GM18868 (cell line): Measurements from ENCODE around the gene KLF3.

Experiments
- ATAC-seq: cut with Tn5 transposase; IDR thresholded peaks from one replicate; pipeline ENCODE4 v1.9.1; 2021; ENCODE audit warnings: mild to moderate bottlenecking, moderate library complexity; ENCODE audit not compliant: unreplicated experiment

Gene KLF3

DNA sequence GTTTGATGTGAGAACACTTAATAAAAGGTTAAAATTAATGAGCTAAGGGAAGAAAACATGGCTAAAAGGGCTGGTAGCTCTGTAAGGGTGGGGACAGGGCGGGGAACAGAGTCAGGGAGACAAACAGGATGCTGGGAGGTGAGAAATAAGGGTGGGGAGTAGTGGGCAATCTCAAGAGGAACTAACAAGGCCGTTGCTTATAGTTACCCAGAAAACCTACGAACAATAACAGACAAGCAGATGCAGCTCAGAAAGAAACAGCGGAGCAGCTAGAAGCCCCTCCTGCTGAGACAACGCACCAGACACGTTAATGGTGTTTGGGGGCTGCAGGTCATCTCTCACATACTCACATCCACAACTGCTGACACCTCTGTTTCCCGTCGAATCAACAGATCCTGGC lies 9.7 kb upstream of the KLF3 start:
- no peak for ATAC-seq

DNA sequence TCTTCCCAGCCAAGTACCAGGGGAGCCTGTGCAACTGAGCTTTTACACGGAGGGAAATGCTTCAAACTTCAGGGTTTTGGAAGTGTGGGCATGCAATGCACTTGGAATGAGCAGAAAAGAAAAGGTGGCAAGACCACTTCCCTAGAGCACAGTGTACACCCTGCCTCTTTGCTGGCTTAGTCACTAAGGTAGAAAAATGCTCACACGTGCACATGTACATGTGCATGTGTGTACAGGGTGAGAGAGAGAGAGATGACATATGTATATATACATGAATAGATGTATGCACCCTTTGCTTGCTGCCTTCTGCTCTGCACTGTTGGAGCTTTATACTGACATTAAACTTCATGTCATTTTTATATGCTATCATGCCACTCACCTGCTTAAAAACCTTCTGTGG lies 7.9 kb upstream of the KLF3 start:
- no peak for ATAC-seq

DNA sequence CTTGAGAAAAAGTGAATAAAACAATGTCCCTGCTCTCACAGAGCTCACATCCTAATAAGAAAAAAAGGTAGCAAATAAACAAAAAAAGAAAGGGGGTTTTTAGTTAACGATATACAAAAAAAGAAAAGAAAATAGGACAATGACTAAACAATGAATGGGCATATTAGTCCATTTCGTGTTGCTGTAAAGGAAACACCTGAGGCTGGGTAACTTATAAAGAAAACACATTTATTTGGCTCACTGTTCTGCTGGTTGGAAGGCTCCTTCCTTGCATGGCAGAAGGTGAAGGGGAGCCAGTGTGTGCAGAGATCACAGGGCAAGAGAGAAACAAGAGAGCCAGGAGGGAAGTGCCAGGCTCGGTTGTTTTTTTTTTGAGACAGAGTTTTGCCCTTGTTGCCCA lies 4.7 kb upstream of the KLF3 start:
- ATAC-seq = no peak

DNA sequence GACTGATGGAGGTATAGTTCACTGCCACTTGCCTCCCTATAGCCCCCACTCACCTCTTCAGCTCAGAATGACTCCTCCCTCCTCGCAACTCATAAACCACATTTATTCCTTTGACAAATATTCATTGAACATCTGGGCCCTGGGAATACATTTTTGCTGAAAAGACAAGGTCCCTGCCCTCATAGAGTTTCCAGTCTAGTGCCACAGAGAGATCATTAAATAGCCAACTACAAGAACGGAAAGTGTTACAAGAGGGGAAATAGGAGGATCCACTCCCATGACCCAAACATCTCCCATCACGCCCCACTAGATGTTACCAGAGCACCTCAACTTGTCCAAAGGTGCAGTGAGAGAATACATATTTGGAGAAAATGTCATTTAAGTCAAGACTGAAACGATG lies 3.2 kb upstream of the KLF3 start:
- ATAC-seq = no peak

DNA sequence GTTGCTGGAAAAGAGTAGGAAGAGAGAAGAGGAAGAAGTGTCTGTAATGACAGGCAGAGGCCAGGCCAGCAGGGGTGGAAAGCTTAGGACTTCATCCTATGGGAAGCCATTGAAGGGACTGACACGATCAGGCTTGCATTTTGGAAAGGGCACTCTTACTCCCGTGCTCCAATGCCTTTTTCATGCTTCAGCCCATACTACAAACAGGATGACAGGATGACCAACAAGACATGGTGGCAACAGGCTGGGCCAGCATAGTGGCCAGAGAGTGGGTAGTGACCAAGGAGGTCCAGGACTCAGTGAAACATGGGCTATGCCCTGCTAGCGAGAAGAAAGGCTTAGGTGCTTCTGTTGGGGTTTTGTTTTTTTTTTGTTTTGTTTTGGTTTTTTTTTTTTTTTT lies 2.6 kb upstream of the KLF3 start:
- no peak for ATAC-seq

DNA sequence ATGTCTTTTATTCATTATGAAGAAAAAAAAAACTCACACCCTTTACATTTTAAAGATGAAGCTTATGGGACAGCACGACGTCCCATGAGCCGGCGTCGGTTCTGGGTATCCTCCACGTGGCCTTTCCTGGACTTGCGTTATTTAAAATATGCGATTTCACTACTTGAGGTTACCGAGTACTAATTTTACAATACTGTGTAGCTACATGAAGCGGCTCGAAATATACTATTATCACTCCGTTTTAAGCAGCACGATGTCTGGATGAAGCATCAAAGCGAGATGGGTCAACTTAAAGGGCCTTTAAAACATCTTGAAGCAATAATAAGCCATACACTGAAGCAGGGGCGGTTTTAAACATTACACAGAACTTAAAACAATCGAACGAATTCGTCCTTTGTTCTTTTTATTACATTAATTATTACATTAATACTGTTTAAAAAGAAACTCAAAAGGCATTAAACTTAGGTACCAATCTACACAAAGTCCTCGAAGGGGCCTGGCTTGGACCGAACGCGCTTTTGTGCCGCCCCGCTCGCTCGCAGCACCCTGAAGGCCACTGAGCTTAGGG lies 1.4 kb upstream of the KLF3 start:
- no peak for ATAC-seq

DNA sequence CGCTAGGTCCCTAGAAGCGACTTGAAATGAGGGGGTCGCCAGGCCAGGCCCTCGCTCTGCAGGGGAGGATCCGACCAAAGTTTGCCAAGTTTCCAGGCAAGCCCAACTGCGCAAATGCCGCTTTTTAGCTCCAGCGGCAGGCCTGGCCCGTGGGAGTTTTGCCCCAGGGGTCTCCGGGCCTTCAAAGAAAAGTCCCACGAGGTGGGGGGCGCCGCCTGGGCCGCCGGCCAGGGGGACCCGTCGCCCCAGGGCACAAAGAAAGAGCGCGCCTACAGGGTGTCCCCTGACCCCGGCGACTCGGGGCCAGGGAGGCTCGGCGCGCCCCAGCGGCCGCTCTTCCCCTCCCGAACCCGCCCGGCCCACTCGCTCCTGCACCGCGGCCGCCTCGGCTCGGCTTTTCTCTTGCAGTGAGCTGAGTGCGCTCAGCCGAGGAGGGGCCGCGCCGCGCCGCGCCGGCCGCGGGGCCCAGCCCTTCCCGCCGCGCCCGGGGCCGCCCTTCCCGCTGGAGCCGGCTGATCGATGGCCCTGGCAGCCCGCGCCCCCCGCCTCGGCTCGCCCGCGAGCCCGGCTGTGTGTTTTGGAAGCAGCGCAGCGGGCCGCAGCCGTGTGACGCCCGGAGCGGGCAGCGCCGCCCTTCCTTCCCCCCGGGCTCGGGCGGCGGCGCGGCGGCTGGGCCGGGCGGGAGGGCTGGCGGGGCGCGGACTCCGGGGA lies 754 bp upstream of the KLF3 start:
- ATAC-seq = peak; percentile 47

DNA sequence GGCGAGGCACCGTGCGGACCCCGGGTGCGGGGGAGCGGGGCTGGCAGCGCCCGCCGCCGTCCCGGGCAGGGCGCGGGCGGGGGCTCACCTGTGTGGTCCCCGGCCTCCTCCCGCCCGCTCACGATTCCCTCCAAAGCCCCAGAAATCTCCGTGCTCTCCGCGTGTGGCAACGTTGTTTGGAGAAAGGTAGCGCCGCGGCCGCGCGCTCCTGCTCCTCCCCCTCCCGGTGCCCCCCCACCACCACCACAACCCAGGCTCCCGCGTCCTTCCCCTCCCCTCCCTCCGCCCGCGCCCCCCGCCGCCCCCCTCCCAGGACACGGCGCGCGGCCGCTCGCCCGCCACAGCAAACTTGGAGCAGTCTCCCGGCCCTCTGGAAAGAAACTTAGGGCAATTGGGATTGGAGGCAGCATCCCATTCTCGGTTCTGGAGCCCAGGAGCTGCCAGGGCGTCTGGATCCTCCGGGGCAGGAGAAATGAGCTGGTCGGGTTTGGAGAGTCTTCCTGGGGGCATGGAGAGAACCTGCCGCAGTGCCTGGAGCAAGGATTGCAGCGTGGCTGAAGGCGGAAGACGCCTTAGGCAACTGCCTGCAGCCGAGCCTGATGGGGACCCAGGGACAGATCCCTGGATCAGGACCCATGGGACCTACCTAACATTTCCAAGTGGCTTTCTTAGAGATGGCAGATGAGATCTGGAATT lies 855 bp downstream of the KLF3 start:
- ATAC-seq = no peak

DNA sequence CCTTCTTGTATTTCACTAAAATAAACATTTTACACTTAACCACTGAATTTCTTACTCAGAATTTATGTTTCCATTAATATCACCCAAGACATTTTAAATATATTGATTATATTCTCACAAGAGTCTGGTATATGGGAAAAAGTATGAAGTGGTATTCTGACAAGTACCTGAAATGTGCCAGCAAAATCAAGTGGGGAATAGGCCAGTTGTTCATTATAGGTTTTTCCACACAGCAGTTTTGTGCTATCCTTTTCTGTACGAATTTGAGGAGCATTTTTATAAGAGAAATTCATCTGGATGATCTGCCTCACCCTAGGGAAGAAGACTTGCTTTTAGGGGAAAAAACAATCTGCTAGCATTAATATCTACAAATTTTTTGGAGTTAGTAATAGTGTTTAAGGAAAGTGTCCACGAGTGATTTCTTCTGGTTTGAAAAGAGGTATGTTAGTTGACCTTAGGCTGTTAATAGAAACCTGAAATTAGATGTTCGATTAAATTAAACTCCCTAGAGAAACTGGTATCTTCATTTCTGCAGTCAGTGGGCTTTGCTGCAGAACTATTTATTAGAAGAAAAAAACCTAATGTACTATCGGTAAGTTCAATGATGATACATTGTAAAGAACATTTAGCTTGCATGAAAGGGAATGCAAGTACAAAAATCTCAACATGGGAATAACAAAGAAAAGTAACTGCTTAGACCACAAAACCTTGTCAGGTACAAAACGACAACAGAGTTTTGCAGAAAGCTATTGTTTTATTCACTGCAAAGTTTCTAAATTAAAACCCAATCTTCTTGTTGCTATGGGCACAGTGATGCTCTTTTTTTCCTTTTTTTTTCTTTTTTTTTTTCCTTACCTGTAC lies 1.8 kb downstream of the KLF3 start:
- ATAC-seq = no peak

DNA sequence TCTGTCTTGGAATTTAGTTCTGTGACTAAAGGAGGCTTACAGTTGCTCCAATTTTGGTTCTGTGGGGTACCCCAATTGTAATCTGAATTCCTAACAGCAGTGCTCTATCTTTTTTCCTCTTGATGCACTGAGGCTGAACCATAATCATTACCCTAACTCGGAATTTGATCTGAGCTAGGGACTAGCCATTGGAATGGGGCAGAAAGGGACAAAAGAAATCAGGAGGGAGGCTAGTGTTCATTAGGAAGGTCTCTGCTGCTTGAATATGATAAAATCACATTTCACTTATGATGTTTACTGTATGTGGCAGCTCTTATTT lies 2.7 kb downstream of the KLF3 start:
- ATAC-seq = no peak

DNA sequence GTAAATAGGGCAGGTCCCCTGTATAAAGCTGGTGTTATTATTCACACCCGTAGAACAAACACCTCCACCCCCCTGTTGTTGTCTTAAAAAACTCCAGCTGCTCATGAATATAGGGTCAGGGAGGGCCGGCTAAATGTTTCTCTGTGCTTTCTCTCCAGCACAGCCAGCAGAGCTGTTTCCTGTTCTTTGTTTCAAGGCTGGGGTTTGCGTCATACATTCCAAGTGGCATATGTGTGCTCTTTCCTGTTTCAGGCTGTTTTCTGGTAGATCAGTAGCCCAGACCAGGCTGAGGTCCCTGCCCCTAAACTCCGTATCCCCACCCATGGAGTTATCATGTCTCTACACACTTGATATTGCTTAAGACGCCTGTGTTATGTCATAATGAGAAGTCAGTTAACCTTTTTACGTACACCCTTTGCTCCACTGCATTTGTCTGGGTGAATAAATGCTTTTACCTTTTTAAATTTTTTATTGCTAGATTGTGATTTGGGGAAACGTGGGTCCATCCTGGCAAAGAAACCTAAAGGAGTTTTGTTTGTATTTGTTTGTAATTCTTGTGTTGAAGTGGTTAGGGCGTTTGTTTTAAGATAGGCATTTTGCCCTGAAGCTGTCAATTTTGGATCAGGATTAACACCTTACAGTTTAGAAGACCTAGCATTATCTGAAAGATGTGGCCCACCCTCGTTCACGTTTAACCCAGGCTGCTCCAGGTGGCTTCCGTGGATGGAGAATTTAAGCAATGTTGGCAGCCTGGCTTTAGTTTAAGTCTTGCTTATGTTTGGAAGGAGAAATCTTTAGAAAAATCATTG lies 3.3 kb downstream of the KLF3 start:
- no peak for ATAC-seq

DNA sequence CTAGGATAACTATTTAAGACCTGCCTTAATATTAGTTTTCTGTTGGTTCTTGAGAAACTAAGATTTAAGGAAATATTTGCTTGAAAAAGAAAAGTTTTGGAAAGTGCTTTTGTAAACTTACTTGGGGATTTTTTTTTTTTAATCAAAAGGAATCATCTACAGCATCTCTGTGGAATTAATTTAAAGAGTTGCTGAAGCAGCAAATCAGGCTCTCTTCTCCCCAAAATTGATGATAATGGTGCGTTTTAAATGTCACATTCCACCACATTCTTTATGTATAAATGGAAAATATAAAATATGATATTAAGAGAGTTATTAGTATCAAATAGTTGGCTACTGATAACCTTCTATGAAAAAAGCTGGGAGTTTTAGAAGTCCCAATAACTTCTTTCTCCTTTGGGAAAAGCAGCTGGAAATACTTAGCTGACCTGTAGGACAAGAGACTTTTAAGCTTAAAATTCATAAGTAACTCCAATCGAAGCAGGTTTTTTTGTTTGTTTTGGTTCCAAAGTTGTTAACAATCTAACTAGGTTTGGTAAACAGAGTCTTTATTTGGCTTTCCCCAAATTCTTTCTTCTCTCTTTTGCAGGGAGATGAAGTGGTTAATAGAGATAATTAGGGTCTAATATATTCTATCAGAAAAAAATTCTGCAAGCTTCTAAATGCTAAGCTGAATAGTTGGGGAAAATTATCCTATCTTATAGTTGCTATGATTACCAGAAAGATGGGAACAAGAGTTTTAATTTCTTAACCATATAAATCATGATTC lies 4.4 kb downstream of the KLF3 start:
- no peak for ATAC-seq

DNA sequence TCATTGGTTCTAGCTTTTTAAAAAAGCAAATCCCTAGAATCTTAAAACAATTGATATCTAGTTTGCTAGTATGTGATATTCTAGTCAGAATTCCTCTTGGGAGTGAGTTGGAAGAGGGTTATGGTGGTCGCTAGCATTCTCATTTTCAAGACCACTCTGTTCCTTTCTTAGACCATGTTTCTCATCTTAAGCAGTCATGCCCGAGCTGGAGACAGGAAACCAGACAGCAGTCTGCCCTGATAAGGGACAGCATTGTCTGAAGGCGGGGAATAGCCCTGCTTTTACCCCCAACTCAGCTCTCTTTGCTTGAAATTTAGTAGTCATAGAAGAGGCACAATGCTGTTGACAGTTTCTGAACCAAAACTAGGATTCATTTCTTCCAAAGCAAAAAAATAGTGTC lies 5.2 kb downstream of the KLF3 start:
- ATAC-seq = no peak

DNA sequence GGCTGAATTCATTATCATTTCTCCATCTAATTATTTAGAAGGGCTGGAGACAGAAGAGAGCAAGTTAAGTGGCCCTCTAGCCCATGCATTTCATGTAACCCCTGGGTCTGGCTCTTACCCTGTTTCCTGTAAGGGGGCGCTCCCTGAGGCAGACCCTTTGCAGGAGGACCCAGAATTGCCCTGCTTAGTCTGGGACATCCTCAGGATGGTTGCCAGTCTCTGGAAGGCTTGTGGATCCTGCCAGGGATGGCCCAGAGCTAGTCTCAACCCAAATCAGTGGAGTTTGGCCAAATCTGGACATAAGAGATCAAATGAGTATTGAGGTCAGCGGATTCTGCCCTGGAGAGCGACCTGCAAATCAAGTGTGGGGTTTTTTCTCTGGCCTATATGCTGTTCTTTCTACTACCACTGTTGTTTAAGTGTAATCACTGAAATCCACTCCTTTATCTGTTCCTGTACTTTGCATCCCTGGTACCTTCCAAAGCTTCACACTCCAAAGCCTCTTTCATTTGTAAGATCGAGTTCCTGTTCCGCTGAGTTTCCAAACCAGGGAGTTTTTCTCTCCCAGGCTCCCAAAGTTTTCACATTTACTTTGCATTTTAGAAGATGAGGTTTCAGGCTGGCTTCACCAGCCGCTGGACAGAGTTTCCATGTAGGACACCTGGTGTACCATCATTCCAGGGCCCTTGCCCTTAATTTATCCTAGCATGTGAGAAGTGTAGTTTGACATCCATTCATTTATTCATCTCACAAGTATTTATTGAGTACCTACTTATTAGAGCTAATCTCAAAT lies 6.3 kb downstream of the KLF3 start:
- ATAC-seq = no peak

DNA sequence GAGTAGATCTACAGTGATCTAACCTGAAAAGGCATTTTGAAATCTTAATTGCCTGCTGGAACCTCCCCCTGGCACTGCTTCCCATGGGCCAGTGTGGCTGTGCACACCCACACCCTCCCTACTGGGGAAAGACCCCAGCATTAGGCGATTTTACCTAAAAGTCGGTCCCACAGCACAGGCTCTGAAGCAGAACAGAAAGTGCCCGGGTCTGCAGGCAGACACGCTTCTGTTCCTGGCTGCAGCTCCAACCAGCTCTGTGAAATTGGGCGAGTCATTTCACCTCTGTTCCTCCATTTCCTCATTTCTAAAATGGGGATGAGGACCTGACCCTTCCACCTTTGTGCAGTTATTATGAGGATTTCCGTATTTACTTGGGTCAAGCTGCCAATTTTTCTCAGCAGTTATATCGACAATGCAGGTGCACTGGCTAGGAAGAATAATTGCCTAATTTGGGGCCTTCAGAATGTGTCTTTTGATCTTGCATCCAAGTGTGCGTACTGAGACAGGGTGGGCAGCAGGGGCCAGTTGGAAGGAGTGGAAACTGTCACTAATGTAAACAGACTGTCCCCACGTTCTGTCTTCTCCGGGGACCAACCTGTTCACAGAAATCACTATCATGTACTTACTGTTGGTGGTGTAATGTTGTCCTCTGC lies 7.1 kb downstream of the KLF3 start:
- ATAC-seq = peak; percentile 60

DNA sequence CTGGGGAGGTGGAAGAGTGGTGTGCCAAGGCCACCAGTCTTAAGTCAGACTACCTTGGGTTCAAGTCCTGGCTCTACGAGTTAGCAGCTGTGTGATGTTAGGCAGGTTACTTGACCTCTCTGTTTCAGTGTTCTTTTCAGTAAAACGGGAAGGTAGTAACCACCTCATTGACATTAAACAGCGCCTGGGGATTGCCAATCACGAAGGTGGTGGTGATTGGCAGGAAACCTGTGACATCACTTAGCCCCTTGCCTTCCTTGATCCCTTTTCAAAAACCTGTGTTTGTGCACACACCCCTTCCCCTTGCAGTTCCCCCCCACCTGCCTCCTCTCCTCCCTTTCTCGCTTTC lies 7.6 kb downstream of the KLF3 start:
- ATAC-seq = peak; percentile 24

DNA sequence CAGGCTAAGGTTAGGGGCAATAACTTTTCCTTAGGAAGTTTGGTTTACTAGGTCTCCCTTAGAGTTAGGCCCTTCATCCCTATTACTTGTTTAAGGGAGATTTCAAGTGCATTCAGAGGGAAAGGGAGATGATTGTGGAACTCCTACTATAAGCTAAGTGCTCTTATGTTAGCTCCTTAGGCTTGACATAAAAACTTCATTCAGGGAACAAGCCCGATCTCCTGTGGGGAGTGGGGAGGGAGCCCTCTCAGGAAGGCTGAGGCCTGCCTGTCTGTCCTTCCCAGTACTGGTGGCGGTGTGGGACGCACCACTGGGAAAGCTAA lies 8.0 kb downstream of the KLF3 start:
- ATAC-seq = no peak

DNA sequence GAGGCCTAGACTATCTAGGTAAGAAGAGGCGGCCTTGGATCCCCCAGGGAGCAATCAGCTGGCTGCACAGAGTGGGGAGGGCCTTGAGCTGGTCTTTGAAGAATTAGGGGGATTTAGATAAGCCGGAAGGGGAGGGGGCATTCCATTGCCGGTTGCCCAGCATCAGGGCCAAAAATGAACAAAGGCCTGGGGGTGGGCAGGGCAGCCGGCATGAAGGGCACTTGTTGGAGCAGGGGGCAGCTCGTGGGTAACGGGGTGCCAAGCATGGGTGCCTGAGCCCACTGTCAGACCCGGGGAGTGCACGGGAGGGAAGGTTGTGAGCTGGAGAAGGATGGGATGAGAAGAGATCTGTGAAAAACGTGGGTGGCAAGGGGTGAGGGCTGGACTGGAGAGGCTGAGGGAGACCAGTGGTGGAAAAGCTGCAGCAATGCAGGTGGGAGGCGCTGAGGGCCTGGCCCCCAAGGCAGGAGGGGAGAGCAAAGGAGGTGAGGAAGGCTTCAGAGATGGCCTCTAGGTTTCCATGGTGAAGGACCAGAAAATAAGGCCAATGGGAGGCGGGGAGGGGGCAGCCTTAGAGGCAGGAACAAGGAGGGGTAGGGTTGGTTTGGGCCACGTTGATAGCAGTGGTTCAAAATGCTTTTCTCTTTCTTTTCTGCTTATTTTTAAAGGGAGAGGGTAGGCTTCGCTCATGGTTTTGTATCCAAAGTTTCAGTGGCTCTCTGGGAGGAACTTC lies 8.6 kb downstream of the KLF3 start:
- ATAC-seq = no peak
